AG09309 (cell line): ENCODE results near the gene PRR16.
A peak's percentile ranks its signal among the peaks of the same experiment; 100 is the strongest.

Experiments
- DNase-seq: peaks from one replicate; pipeline ENCODE4 v3.0.0-alpha.2; 2010; ENCODE audit warnings: low read depth
- H3K4me3 ChIP-seq: 2 replicates; pipeline ENCODE4 v1.5.1; 2011; ENCODE audit warnings: mild to moderate bottlenecking, low read depth, low read length, moderate library complexity; ENCODE audit not compliant: control insufficient read depth
- CTCF ChIP-seq: IDR thresholded peaks from 2 replicates; pipeline ENCODE4 v1.5.1; 2011; ENCODE audit warnings: mild to moderate bottlenecking, low read depth, low read length, inconsistent platforms; ENCODE audit not compliant: insufficient read depth, control insufficient read depth; ENCODE audit errors: missing control alignments

The PRR16 gene

GRCh38 chr5:120527251-120527650 is 63.2 kb downstream of the PRR16 start:
- TF ChIP-seq CTCF: no peak
- no peak for DNase-seq
- H3K4me3 ChIP-seq: no peak overlapping the region

- TF ChIP-seq CTCF: no peak
- no peak overlapping the region for H3K4me3 ChIP-seq
- DNase-seq: no peak
These were observed 64.5 kb downstream of the PRR16 start for GRCh38 chr5:120528609-120529008.

- TF ChIP-seq CTCF: no peak
- no peak for DNase-seq
- H3K4me3 ChIP-seq: no peak overlapping the region
These were observed 65.3 kb downstream of the PRR16 start for GRCh38 chr5:120529386-120529785.

- no peak overlapping the region for H3K4me3 ChIP-seq
- no peak for TF ChIP-seq CTCF
- DNase-seq: no peak
These were observed 67.1 kb downstream of the PRR16 start for GRCh38 chr5:120531215-120531614.

GRCh38 chr5:120532835-120533234 is 68.7 kb downstream of the PRR16 start:
- no peak for DNase-seq
- H3K4me3 ChIP-seq: no peak overlapping the region
- TF ChIP-seq CTCF: peak; percentile 19

GRCh38 chr5:120533581-120533980 is 69.5 kb downstream of the PRR16 start:
- no peak for DNase-seq
- no peak for TF ChIP-seq CTCF
- H3K4me3 ChIP-seq: no peak overlapping the region

- no peak for TF ChIP-seq CTCF
- DNase-seq: no peak
- H3K4me3 ChIP-seq: no peak overlapping the region
These were observed 71.8 kb downstream of the PRR16 start for GRCh38 chr5:120535900-120536299.
